ENCODE data around the gene COMMD10. TPM values are rescaled to one million over a fixed set of nuclear protein-coding genes. Genes with fewer than 3 reads are reported as not detected.
"Not testable (repeated sequence)": the region's sequence is repeated elsewhere in the genome, so short reads cannot be mapped to it uniquely, and the experiment has no call there.

COMMD10 gene
- polyA plus RNA-seq, 1 donor (not counting 4 experiments of a cell fraction or from before 2014, with no cell fraction given) = 22.3 TPM

- no peak for DNase-seq (ENCODE audit: low read depth, low spot score)
- no peak overlapping the region for H3K4me2 ChIP-seq (ENCODE audit: control insufficient read depth, extremely low read depth, insufficient read depth, low read depth, low read length)
- H3K9me1 ChIP-seq (ENCODE audit: control insufficient read depth, extremely low read depth, insufficient read depth, low read length) = no peaks in the 10 kb centered on the region
- no peak for FAIRE-seq
- TF ChIP-seq CTCF (optimal IDR thresholded peaks at IDR 0.05 in 1 of 3, IDR thresholded peaks at IDR 0.05 in 1 of 3, conservative IDR thresholded peaks at IDR 0.05 in 1 of 3; ENCODE audit: extremely low read depth in 1 of 3, insufficient read depth in 2 of 3, low read length in 3 of 3) (no peak), EZH2 (IDR thresholded peaks at IDR 0.05; ENCODE audit: low read length) (no peak)
- H3K9ac ChIP-seq (ENCODE audit: control insufficient read depth, extremely low read depth, insufficient read depth, low read length) = no peak overlapping the region
- H2AFZ ChIP-seq (ENCODE audit: control insufficient read depth, low read length) = no peak overlapping the region
- no peak overlapping the region for H3K4me3 ChIP-seq (ENCODE audit: control insufficient read depth in 2 of 3, extremely low read depth in 1 of 3, insufficient read depth in 2 of 3, low read depth in 1 of 3, low read length in 3 of 3)
- no peaks in the 10 kb centered on the region for H4K20me1 ChIP-seq (ENCODE audit: control insufficient read depth, extremely low read depth, insufficient read depth, low read length)
- dilution Hi-C loops (cut with MboI; ENCODE audit: extremely low pct_ligation_motif_present, low sequenced_read_pairs) = no loop called here
- H3K4me1 ChIP-seq (ENCODE audit: control insufficient read depth, extremely low read depth, insufficient read depth, low read length) = no peaks in the 10 kb centered on the region
- no peaks in the 10 kb centered on the region for H3K27me3 ChIP-seq (ENCODE audit: control insufficient read depth, extremely low read depth, insufficient read depth, low read length)
- H3K9me3 ChIP-seq (ENCODE audit: control insufficient read depth, low read depth, low read length) = no peaks in the 10 kb centered on the region
- no peaks in the 10 kb centered on the region for H3K79me2 ChIP-seq (ENCODE audit: control insufficient read depth, insufficient read depth, low read length)
- H3K27ac ChIP-seq (ENCODE audit: control insufficient read depth, insufficient read depth, low read length) = no peak overlapping the region
- no peaks in the 10 kb centered on the region for H3K36me3 ChIP-seq (ENCODE audit: control insufficient read depth in 2 of 2, extremely low read depth in 1 of 2, insufficient read depth in 2 of 2, low read length in 2 of 2)
These were observed 14.2 kb downstream of the COMMD10 start for GRCh38 chr5:116098998-116099397.

- dilution Hi-C loops (cut with MboI; ENCODE audit: extremely low pct_ligation_motif_present, low sequenced_read_pairs); FAIRE-seq; H3K9ac ChIP-seq (ENCODE audit: control insufficient read depth, extremely low read depth, insufficient read depth, low read length): not testable (repeated sequence)
These were observed 20.1 kb downstream of the COMMD10 start for GRCh38 chr5:116104941-116105340.

GRCh38 chr5:116115163-116115562 lies 30.3 kb downstream of the COMMD10 start:
- FAIRE-seq = no peak
- H3K9me1 ChIP-seq (ENCODE audit: control insufficient read depth, extremely low read depth, insufficient read depth, low read length) = no peaks in the 10 kb centered on the region
- H3K4me1 ChIP-seq (ENCODE audit: control insufficient read depth, extremely low read depth, insufficient read depth, low read length) = no peaks in the 10 kb centered on the region
- no peaks in the 10 kb centered on the region for H4K20me1 ChIP-seq (ENCODE audit: control insufficient read depth, extremely low read depth, insufficient read depth, low read length)
- dilution Hi-C loops (cut with MboI; ENCODE audit: extremely low pct_ligation_motif_present, low sequenced_read_pairs) = no loop called here
- H3K9me3 ChIP-seq (ENCODE audit: control insufficient read depth, low read depth, low read length) = no peaks in the 10 kb centered on the region
- no peak for DNase-seq (ENCODE audit: low read depth, low spot score)
- TF ChIP-seq EZH2 (IDR thresholded peaks at IDR 0.05; ENCODE audit: low read length) (no peak), CTCF (optimal IDR thresholded peaks at IDR 0.05 in 1 of 3, IDR thresholded peaks at IDR 0.05 in 1 of 3, conservative IDR thresholded peaks at IDR 0.05 in 1 of 3; ENCODE audit: extremely low read depth in 1 of 3, insufficient read depth in 2 of 3, low read length in 3 of 3) (no peak)
- H3K4me3 ChIP-seq (ENCODE audit: control insufficient read depth in 2 of 3, extremely low read depth in 1 of 3, insufficient read depth in 2 of 3, low read depth in 1 of 3, low read length in 3 of 3) = no peak overlapping the region
- H3K27me3 ChIP-seq (ENCODE audit: control insufficient read depth, extremely low read depth, insufficient read depth, low read length) = no peaks in the 10 kb centered on the region
- H3K9ac ChIP-seq (ENCODE audit: control insufficient read depth, extremely low read depth, insufficient read depth, low read length) = no peak overlapping the region
- no peak overlapping the region for H2AFZ ChIP-seq (ENCODE audit: control insufficient read depth, low read length)
- no peaks in the 10 kb centered on the region for H3K36me3 ChIP-seq (ENCODE audit: control insufficient read depth in 2 of 2, extremely low read depth in 1 of 2, insufficient read depth in 2 of 2, low read length in 2 of 2)
- no peaks in the 10 kb centered on the region for H3K79me2 ChIP-seq (ENCODE audit: control insufficient read depth, insufficient read depth, low read length)
- no peak overlapping the region for H3K4me2 ChIP-seq (ENCODE audit: control insufficient read depth, extremely low read depth, insufficient read depth, low read depth, low read length)
- H3K27ac ChIP-seq (ENCODE audit: control insufficient read depth, insufficient read depth, low read length) = no peak overlapping the region

More at GRCh38 chr5:116104941-116105340, 20.1 kb downstream of the COMMD10 start:
- not testable (repeated sequence) for H3K9me1 ChIP-seq (ENCODE audit: control insufficient read depth, extremely low read depth, insufficient read depth, low read length); H3K4me3 ChIP-seq (ENCODE audit: control insufficient read depth in 2 of 3, extremely low read depth in 1 of 3, insufficient read depth in 2 of 3, low read depth in 1 of 3, low read length in 3 of 3); H2AFZ ChIP-seq (ENCODE audit: control insufficient read depth, low read length); H3K79me2 ChIP-seq (ENCODE audit: control insufficient read depth, insufficient read depth, low read length); DNase-seq (ENCODE audit: low read depth, low spot score); H4K20me1 ChIP-seq (ENCODE audit: control insufficient read depth, extremely low read depth, insufficient read depth, low read length); H3K4me2 ChIP-seq (ENCODE audit: control insufficient read depth, extremely low read depth, insufficient read depth, low read depth, low read length); H3K4me1 ChIP-seq (ENCODE audit: control insufficient read depth, extremely low read depth, insufficient read depth, low read length); H3K9me3 ChIP-seq (ENCODE audit: control insufficient read depth, low read depth, low read length); H3K27ac ChIP-seq (ENCODE audit: control insufficient read depth, insufficient read depth, low read length); H3K27me3 ChIP-seq (ENCODE audit: control insufficient read depth, extremely low read depth, insufficient read depth, low read length); H3K36me3 ChIP-seq (ENCODE audit: control insufficient read depth in 2 of 2, extremely low read depth in 1 of 2, insufficient read depth in 2 of 2, low read length in 2 of 2)
